T-helper 1 cell treated with Interleukin-12 subunit alpha and Interleukin-12 subunit beta and Interleukin-4 antibody, amounts not matched to agents 30 μg/mL and 1 μg/mL, for 36 hours (primary cell): ENCODE results near the gene NSD2.

Experiments used
- H3K27ac Mint-ChIP-seq: one replicate; pipeline ENCODE4 v1.8.0; 2021; ENCODE audit warnings: mild to moderate bottlenecking, mixed read lengths
- H3K27me3 Mint-ChIP-seq: one replicate; pipeline ENCODE4 v1.8.0; 2021; ENCODE audit warnings: low read depth, mixed read lengths
- H3K36me3 Mint-ChIP-seq: one replicate; pipeline ENCODE4 v1.8.0; 2021; ENCODE audit warnings: low read depth, mixed read lengths
- H3K4me1 Mint-ChIP-seq: one replicate; pipeline ENCODE4 v1.8.0; 2021; ENCODE audit warnings: low read depth, mixed read lengths
- H3K4me3 Mint-ChIP-seq: one replicate; pipeline ENCODE4 v1.8.0; 2021; ENCODE audit warnings: mild to moderate bottlenecking, moderate library complexity, mixed read lengths
- H3K9me3 Mint-ChIP-seq: one replicate; pipeline ENCODE4 v1.8.0; 2021; ENCODE audit warnings: mixed read lengths

NSD2 gene

GRCh38 chr4:1885414-1885813 is 14.2 kb downstream of the NSD2 start:
- Mint-ChIP-seq H3K27me3 (no peaks in the 10 kb centered on the region), H3K36me3 (peaks cover 18% of the 10 kb centered on the region), H3K27ac (peak overlapping the region; percentile 52), H3K4me1 (peaks cover 38% of the 10 kb centered on the region), H3K9me3 (no peaks in the 10 kb centered on the region), H3K4me3 (no peak overlapping the region)

- no peaks in the 10 kb centered on the region for H3K9me3 Mint-ChIP-seq
- peaks cover 27% of the 10 kb centered on the region for H3K4me1 Mint-ChIP-seq
- H3K36me3 Mint-ChIP-seq, result peaks cover 16% of the 10 kb centered on the region
- H3K27me3 Mint-ChIP-seq, result no peaks in the 10 kb centered on the region
- H3K4me3 Mint-ChIP-seq, result no peak overlapping the region
- peak overlapping the region; percentile 77 for H3K27ac Mint-ChIP-seq
Measured at GRCh38 chr4:1887052-1887451, 15.9 kb downstream of the NSD2 start.

GRCh38 chr4:1890979-1891570 is 19.9 kb downstream of the NSD2 start:
- Mint-ChIP-seq H3K4me3 (no peak overlapping the region), H3K27ac (no peak overlapping the region), H3K27me3 (no peaks in the 10 kb centered on the region), H3K9me3 (no peaks in the 10 kb centered on the region), H3K36me3 (peaks cover 16% of the 10 kb centered on the region), H3K4me1 (peaks cover 23% of the 10 kb centered on the region)

- Mint-ChIP-seq H3K36me3 (peaks cover 23% of the 10 kb centered on the region), H3K27ac (no peak overlapping the region), H3K4me1 (peaks cover 35% of the 10 kb centered on the region), H3K27me3 (no peaks in the 10 kb centered on the region), H3K9me3 (no peaks in the 10 kb centered on the region), H3K4me3 (no peak overlapping the region)
Measured at GRCh38 chr4:1895971-1896657, 24.9 kb downstream of the NSD2 start.

- Mint-ChIP-seq H3K36me3 (peaks cover 27% of the 10 kb centered on the region), H3K27ac (peak overlapping the region; percentile 62), H3K4me3 (no peak overlapping the region), H3K4me1 (peaks cover 35% of the 10 kb centered on the region), H3K27me3 (no peaks in the 10 kb centered on the region), H3K9me3 (no peaks in the 10 kb centered on the region)
Measured at GRCh38 chr4:1896658-1896991, 25.4 kb downstream of the NSD2 start.

- H3K4me3 Mint-ChIP-seq, result no peak overlapping the region
- H3K9me3 Mint-ChIP-seq, result no peaks in the 10 kb centered on the region
- H3K4me1 Mint-ChIP-seq, result peaks cover 34% of the 10 kb centered on the region
- H3K27me3 Mint-ChIP-seq, result no peaks in the 10 kb centered on the region
- peaks cover 34% of the 10 kb centered on the region for H3K36me3 Mint-ChIP-seq
- H3K27ac Mint-ChIP-seq, result peak overlapping the region; percentile 26
Measured at GRCh38 chr4:1898007-1898406, 26.8 kb downstream of the NSD2 start.

GRCh38 chr4:1898681-1899080 is 27.5 kb downstream of the NSD2 start:
- H3K27me3 Mint-ChIP-seq, result no peaks in the 10 kb centered on the region
- H3K36me3 Mint-ChIP-seq, result peaks cover 40% of the 10 kb centered on the region
- no peaks in the 10 kb centered on the region for H3K9me3 Mint-ChIP-seq
- peaks cover 39% of the 10 kb centered on the region for H3K4me1 Mint-ChIP-seq
- no peak overlapping the region for H3K4me3 Mint-ChIP-seq
- peak overlapping the region; percentile 93 for H3K27ac Mint-ChIP-seq

GRCh38 chr4:1899149-1900086 is 28.2 kb downstream of the NSD2 start:
- Mint-ChIP-seq H3K27me3 (no peaks in the 10 kb centered on the region), H3K4me1 (peaks cover 41% of the 10 kb centered on the region), H3K36me3 (peaks cover 38% of the 10 kb centered on the region), H3K4me3 (peak overlapping the region; percentile 69), H3K27ac (peak overlapping the region; percentile 93), H3K9me3 (no peaks in the 10 kb centered on the region)

GRCh38 chr4:1900087-1900433 is 28.9 kb downstream of the NSD2 start:
- no peaks in the 10 kb centered on the region for H3K9me3 Mint-ChIP-seq
- H3K27me3 Mint-ChIP-seq, result no peaks in the 10 kb centered on the region
- H3K4me1 Mint-ChIP-seq, result peaks cover 41% of the 10 kb centered on the region
- no peak overlapping the region for H3K27ac Mint-ChIP-seq
- no peak overlapping the region for H3K4me3 Mint-ChIP-seq
- H3K36me3 Mint-ChIP-seq, result peaks cover 38% of the 10 kb centered on the region

- peaks cover 36% of the 10 kb centered on the region for H3K4me1 Mint-ChIP-seq
- no peaks in the 10 kb centered on the region for H3K9me3 Mint-ChIP-seq
- no peaks in the 10 kb centered on the region for H3K27me3 Mint-ChIP-seq
- no peak overlapping the region for H3K4me3 Mint-ChIP-seq
- H3K27ac Mint-ChIP-seq, result peak overlapping the region; percentile 19
- peaks cover 41% of the 10 kb centered on the region for H3K36me3 Mint-ChIP-seq
Measured at GRCh38 chr4:1900624-1901023, 29.4 kb downstream of the NSD2 start.

- Mint-ChIP-seq H3K36me3 (peaks cover 41% of the 10 kb centered on the region), H3K27me3 (no peaks in the 10 kb centered on the region), H3K9me3 (no peaks in the 10 kb centered on the region), H3K4me1 (peaks cover 38% of the 10 kb centered on the region), H3K27ac (peak overlapping the region; percentile 19), H3K4me3 (no peak overlapping the region)
Measured at GRCh38 chr4:1901127-1901526, 29.9 kb downstream of the NSD2 start.

GRCh38 chr4:1902243-1902642 is 31.1 kb downstream of the NSD2 start:
- Mint-ChIP-seq H3K36me3 (peaks cover 43% of the 10 kb centered on the region), H3K27ac (no peak overlapping the region), H3K4me3 (no peak overlapping the region), H3K9me3 (no peaks in the 10 kb centered on the region), H3K4me1 (peaks cover 44% of the 10 kb centered on the region), H3K27me3 (no peaks in the 10 kb centered on the region)

- Mint-ChIP-seq H3K27me3 (no peaks in the 10 kb centered on the region), H3K4me1 (peaks cover 46% of the 10 kb centered on the region), H3K9me3 (no peaks in the 10 kb centered on the region), H3K36me3 (peaks cover 43% of the 10 kb centered on the region), H3K27ac (peak overlapping the region; percentile 66), H3K4me3 (no peak overlapping the region)
Measured at GRCh38 chr4:1903035-1903434, 31.8 kb downstream of the NSD2 start.

GRCh38 chr4:1904042-1904441 is 32.8 kb downstream of the NSD2 start:
- peaks cover 47% of the 10 kb centered on the region for H3K4me1 Mint-ChIP-seq
- no peaks in the 10 kb centered on the region for H3K27me3 Mint-ChIP-seq
- no peak overlapping the region for H3K4me3 Mint-ChIP-seq
- H3K27ac Mint-ChIP-seq, result no peak overlapping the region
- no peaks in the 10 kb centered on the region for H3K9me3 Mint-ChIP-seq
- peaks cover 39% of the 10 kb centered on the region for H3K36me3 Mint-ChIP-seq
